ENCODE measurements around the gene MIPEP.

GRCh38 chr13:23788459-23788858 lies 100.7 kb downstream of the MIPEP start:
- TF ChIP-seq CTCF (IDR thresholded peaks at IDR 0.05), result no peak
- TF ChIP-seq POLR2A (IDR thresholded peaks at IDR 0.05; ENCODE audit: low read depth), result no peak
- TF ChIP-seq POLR2AphosphoS5 (IDR thresholded peaks at IDR 0.05), result no peak
- no peak for TF ChIP-seq EP300 (IDR thresholded peaks at IDR 0.05)
